ENCODE data around the gene PLSCR4.

DNA sequence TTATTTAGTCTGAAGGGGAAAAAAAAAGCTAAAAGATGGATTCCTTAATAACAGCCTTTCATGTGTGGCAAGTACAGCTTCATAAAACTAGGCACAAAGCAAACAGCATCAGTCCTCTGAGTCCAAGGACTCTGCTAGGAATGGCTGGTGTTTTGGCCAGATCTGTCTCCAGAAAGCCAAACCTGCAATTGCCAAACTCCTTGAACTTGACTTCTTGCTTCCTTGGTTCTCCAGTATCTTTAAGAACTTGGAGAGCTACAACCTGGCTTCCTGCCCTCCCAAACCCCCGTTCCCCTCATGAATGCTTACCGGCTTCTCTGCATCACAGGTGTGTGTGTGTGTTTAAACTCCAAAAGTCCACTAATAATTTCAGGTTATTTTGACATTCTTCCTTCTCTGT lies 88.3 kb downstream of the PLSCR4 start:
- TF ChIP-seq, protein P1, sequence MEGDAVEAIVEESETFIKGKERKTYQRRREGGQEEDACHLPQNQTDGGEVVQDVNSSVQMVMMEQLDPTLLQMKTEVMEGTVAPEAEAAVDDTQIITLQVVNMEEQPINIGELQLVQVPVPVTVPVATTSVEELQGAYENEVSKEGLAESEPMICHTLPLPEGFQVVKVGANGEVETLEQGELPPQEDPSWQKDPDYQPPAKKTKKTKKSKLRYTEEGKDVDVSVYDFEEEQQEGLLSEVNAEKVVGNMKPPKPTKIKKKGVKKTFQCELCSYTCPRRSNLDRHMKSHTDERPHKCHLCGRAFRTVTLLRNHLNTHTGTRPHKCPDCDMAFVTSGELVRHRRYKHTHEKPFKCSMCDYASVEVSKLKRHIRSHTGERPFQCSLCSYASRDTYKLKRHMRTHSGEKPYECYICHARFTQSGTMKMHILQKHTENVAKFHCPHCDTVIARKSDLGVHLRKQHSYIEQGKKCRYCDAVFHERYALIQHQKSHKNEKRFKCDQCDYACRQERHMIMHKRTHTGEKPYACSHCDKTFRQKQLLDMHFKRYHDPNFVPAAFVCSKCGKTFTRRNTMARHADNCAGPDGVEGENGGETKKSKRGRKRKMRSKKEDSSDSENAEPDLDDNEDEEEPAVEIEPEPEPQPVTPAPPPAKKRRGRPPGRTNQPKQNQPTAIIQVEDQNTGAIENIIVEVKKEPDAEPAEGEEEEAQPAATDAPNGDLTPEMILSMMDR (IDR thresholded peaks at IDR 0.05) = no peak
- no peak for TF ChIP-seq POLR2A (IDR thresholded peaks at IDR 0.05)

All from heart left ventricle (tissue), 13 donors.